ENCODE measurements around the gene ETV1.

The ETV1 gene

DNA sequence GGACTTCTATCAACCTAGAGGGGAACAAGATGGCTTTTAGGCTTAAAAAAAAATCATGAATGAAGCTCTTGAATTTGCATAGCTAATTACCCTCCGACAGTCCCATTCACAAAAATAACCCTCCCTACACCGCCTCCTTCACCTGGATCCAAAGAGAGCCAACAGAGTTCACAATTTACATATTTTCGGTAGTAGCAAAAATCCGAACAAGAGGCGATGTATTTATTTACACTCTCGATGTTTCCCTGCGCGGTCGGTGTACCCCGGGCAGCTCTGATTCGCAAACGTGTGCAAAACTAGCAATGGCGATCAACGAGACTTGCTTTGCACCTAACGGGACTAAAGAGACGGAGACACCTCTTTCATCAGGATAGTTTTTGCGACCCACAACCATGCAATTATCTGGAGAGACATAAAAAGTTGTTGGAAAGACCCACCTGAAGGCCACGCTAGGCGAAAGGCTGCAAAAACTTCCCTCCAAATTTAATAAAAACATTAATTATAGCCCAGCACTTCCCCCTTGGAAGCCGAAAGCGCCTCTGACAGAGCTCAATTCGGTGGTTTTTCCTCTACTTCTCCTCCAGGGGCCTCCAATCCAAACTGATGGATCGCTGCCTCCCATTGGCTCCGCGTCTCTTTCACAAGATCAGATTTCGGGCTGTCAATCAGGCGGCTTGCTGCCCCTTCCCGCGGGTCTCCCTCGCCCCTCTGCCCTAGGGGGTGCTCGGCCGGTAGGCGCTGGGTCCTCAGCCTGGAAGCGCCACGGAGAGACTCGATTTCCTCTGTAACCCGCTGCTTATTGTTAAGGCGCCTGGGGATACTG, at the start of gene ETV1:
ETV1 (minus strand) TSS at position 541 of the 823 bp plus-strand sequence. CDS start 614 bp downstream, outside the sequence.
- peak; percentile 74 for DNase-seq (ENCODE audit: low read depth, low spot score)
- in situ Hi-C loops (cut with HindIII; ENCODE audit: low sequenced_read_pairs): no loop called here
- peak within 1 kb of the TSS; percentile 77 for H3K4me3 ChIP-seq (ENCODE audit: low read depth, low read length)
- TF ChIP-seq, protein P1, sequence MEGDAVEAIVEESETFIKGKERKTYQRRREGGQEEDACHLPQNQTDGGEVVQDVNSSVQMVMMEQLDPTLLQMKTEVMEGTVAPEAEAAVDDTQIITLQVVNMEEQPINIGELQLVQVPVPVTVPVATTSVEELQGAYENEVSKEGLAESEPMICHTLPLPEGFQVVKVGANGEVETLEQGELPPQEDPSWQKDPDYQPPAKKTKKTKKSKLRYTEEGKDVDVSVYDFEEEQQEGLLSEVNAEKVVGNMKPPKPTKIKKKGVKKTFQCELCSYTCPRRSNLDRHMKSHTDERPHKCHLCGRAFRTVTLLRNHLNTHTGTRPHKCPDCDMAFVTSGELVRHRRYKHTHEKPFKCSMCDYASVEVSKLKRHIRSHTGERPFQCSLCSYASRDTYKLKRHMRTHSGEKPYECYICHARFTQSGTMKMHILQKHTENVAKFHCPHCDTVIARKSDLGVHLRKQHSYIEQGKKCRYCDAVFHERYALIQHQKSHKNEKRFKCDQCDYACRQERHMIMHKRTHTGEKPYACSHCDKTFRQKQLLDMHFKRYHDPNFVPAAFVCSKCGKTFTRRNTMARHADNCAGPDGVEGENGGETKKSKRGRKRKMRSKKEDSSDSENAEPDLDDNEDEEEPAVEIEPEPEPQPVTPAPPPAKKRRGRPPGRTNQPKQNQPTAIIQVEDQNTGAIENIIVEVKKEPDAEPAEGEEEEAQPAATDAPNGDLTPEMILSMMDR (IDR thresholded peaks at IDR 0.05; ENCODE audit: low read depth, low read length): peak; percentile 42

DNA sequence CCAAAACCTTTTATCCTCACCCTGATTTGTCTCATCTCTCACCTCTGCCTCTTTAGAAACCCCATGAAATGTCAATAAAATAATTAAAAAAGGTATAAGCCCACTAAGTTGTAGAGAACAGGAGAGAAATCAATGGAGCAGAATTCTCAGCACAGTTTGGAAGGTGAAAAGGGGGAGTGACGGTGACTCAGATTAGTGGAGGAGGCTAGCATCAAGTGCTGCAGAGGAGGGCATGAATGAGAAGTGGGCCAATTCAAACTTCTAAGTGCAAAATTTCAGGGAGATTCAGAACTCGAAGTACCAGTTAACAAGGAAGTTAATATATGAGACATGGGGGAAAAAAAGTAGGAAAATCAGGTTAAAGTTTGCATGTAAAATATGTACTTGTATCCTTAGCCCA, 34.9 kb upstream of the ETV1 start:
- TF ChIP-seq, protein P1 (IDR thresholded peaks at IDR 0.05; ENCODE audit: low read depth, low read length): no peak
- no peak overlapping the region for H3K4me3 ChIP-seq (ENCODE audit: low read depth, low read length)
- in situ Hi-C loops (cut with HindIII; ENCODE audit: low sequenced_read_pairs): no loop called here
- no peak for DNase-seq (ENCODE audit: low read depth, low spot score)

DNA sequence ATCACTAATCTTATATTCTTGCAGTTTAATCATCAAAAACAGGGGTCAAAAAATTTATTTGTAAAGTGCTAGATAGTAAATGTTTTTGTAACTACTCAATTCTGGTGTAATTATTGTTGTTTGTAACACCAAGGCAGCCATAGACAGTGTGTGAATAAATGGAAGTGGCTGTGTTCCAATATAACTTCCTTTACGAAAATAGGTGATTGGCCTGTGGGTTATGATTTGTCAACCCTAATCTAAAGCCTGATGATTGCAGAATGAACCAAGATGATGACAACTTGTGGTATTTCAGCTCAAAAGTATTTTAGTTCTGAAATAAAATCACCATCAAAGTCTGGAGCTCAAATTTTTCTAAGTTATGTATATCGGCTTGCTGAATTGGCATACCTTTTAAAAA, 34.4 kb upstream of the ETV1 start:
- TF ChIP-seq, protein P1 (IDR thresholded peaks at IDR 0.05; ENCODE audit: low read depth, low read length): no peak
- in situ Hi-C loops (cut with HindIII; ENCODE audit: low sequenced_read_pairs): no loop called here
- no peak overlapping the region for H3K4me3 ChIP-seq (ENCODE audit: low read depth, low read length)
- no peak for DNase-seq (ENCODE audit: low read depth, low spot score)

DNA sequence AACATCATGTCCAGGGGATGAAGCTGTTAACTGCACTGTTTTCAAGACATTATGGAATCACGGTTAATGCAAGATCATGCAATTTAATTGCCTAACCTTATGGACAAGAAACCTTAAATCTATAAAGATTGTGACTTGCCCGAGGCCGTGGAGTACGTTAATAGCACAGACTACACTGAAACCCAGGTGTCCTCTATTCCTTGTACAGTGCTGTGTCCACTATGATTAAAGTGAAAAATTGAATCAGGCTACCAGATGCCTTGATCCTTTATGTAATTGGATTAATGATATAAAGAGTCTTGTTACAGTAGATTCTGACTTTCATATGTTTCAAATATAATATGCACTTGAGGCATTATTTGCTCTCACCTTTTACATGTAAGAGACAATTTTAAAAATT, 33.9 kb upstream of the ETV1 start:
- in situ Hi-C loops (cut with HindIII; ENCODE audit: low sequenced_read_pairs): no loop called here
- H3K4me3 ChIP-seq (ENCODE audit: low read depth, low read length): no peak overlapping the region
- DNase-seq (ENCODE audit: low read depth, low spot score): no peak
- TF ChIP-seq, protein P1 (IDR thresholded peaks at IDR 0.05; ENCODE audit: low read depth, low read length): no peak

DNA sequence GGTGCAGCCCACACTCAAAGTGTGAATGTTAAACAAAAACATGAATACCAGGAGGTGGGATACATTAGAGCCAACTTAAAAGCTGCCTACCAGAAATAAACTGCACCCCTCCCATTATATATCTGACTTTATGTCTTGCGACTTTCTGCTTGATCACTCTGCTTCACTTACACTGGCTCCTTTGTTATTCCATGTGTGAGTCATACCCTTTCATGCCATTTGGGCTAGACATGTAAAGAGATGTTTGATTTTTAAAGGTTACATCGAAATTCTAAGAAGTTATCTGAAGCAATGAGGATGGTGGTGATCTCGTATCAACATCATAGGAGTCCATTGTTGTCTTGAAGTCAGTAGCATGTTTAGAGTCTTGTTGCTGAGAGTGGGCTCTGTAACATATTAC, 31.6 kb upstream of the ETV1 start:
- in situ Hi-C loops (cut with HindIII; ENCODE audit: low sequenced_read_pairs): no loop called here

DNA sequence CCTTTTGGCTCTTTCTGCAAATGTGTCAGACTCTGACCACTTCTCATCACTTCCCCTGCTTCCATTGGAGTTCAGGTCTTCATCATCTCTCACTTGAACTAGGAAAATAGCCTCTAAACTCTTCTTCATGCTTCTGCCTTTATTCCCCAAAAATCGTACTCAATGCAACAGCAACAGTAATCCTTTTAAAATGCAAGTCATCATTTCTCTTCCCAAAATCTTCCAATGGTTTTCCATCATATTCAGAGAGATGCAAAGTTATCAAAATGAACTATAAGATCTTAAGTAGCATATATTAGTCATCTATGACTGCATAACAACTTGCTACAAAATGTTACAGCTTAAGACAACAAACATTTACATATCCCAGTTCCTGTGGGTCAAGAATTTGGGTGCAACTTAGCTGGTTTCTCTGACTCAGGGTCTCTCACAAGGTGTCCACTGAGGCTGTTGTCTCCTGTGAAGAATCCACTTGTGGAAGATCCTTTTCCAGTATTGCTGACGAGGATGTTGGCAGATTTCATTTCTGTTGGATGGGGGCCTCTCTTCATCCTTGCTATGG, 31.0 kb upstream of the ETV1 start:
- H3K4me3 ChIP-seq (ENCODE audit: low read depth, low read length): no peak overlapping the region
- in situ Hi-C loops (cut with HindIII; ENCODE audit: low sequenced_read_pairs): no loop called here
- TF ChIP-seq, protein P1 (IDR thresholded peaks at IDR 0.05; ENCODE audit: low read depth, low read length): no peak
- peak; percentile 18 for DNase-seq (ENCODE audit: low read depth, low spot score)

More for the DNA sequence above, 31.6 kb upstream of the ETV1 start:
- TF ChIP-seq, protein P1 (IDR thresholded peaks at IDR 0.05; ENCODE audit: low read depth, low read length): no peak
- peak; percentile 77 for DNase-seq (ENCODE audit: low read depth, low spot score)
- H3K4me3 ChIP-seq (ENCODE audit: low read depth, low read length): no peak overlapping the region

Data from astrocyte of the spinal cord (primary cell).